GM23338 (cell line): ENCODE results near the gene FHIP1A.

Source experiments
- EZH2 ChIP-seq: fragments of 200-600 bp; sonication (generic); IDR thresholded peaks from one replicate; pipeline ENCODE4 v1.8.0; 2017; ENCODE audit warnings: antibody characterized with exemption, mild to moderate bottlenecking, low read depth; ENCODE audit not compliant: unreplicated experiment
- EZH2phosphoT487 ChIP-seq: fragments of 200-600 bp; sonication (generic); IDR thresholded peaks from one replicate; pipeline ENCODE4 v1.8.1; 2018; ENCODE audit warnings: antibody characterized with exemption; ENCODE audit not compliant: unreplicated experiment
- POLR2AphosphoS5 ChIP-seq: IDR thresholded peaks from 2 replicates; pipeline ENCODE4 v1.6.1; 2016; ENCODE audit warnings: antibody characterized with exemption, low read depth
- STAT1 ChIP-seq: IDR thresholded peaks from one replicate; pipeline ENCODE4 v1.6.1; 2016; ENCODE audit warnings: antibody characterized with exemption; ENCODE audit not compliant: unreplicated experiment
- ZNF331 ChIP-seq: fragments of 250-450 bp; sonication (Bioruptor Pico); IDR thresholded peaks from 2 replicates; pipeline ENCODE4 v1.5.0; 2020; ENCODE audit warnings: low read depth, mild to moderate bottlenecking, moderate library complexity
- TF ChIP-seq, protein P1 (sequence below), 2 experiments: fragments of 200-600 bp in 1 of 2; sonication (generic) in 1 of 2; conservative IDR thresholded peaks; 2 replicates each; pipeline versions ENCODE4 v1.5.1 to v1.6.1; 2016 to 2017; ENCODE audit warnings: antibody characterized with exemption in 2 of 2, low read depth in 2 of 2, mild to moderate bottlenecking in 2 of 2, moderate library complexity in 1 of 2
- TF ChIP-seq, protein P2 (sequence below): IDR thresholded peaks from one replicate; pipeline ENCODE4 v1.6.1; 2018; ENCODE audit warnings: antibody characterized with exemption; ENCODE audit not compliant: unreplicated experiment
- TF ChIP-seq, protein P3 (sequence below): IDR thresholded peaks from 2 replicates; pipeline ENCODE4 v1.6.1; 2016; ENCODE audit warnings: antibody characterized with exemption

DNA sequence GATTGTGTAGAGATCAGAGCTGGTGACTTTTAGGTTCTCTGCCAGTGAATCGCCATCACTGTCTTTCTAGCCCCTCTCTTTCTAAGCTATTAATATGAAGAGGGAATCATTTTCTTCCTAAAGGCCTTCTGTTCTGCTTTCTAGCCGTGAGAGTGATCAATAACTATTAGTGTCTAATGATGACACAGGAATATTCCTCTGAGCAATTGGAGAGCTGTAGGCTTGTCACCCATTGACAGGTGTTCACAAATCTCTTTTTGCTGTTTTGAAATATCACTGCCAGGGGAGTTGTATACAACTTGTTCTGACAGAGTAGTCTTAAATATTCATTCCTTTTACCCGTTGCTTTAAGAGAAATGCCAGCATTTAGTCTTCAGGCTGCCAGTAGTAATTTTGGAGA is 13.9 kb downstream of the FHIP1A start:
- TF ChIP-seq, protein P1, sequence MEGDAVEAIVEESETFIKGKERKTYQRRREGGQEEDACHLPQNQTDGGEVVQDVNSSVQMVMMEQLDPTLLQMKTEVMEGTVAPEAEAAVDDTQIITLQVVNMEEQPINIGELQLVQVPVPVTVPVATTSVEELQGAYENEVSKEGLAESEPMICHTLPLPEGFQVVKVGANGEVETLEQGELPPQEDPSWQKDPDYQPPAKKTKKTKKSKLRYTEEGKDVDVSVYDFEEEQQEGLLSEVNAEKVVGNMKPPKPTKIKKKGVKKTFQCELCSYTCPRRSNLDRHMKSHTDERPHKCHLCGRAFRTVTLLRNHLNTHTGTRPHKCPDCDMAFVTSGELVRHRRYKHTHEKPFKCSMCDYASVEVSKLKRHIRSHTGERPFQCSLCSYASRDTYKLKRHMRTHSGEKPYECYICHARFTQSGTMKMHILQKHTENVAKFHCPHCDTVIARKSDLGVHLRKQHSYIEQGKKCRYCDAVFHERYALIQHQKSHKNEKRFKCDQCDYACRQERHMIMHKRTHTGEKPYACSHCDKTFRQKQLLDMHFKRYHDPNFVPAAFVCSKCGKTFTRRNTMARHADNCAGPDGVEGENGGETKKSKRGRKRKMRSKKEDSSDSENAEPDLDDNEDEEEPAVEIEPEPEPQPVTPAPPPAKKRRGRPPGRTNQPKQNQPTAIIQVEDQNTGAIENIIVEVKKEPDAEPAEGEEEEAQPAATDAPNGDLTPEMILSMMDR (conservative IDR thresholded peaks at IDR 0.05; ENCODE audit: low read depth in 2 of 2), result no peak
- TF ChIP-seq, protein P2, sequence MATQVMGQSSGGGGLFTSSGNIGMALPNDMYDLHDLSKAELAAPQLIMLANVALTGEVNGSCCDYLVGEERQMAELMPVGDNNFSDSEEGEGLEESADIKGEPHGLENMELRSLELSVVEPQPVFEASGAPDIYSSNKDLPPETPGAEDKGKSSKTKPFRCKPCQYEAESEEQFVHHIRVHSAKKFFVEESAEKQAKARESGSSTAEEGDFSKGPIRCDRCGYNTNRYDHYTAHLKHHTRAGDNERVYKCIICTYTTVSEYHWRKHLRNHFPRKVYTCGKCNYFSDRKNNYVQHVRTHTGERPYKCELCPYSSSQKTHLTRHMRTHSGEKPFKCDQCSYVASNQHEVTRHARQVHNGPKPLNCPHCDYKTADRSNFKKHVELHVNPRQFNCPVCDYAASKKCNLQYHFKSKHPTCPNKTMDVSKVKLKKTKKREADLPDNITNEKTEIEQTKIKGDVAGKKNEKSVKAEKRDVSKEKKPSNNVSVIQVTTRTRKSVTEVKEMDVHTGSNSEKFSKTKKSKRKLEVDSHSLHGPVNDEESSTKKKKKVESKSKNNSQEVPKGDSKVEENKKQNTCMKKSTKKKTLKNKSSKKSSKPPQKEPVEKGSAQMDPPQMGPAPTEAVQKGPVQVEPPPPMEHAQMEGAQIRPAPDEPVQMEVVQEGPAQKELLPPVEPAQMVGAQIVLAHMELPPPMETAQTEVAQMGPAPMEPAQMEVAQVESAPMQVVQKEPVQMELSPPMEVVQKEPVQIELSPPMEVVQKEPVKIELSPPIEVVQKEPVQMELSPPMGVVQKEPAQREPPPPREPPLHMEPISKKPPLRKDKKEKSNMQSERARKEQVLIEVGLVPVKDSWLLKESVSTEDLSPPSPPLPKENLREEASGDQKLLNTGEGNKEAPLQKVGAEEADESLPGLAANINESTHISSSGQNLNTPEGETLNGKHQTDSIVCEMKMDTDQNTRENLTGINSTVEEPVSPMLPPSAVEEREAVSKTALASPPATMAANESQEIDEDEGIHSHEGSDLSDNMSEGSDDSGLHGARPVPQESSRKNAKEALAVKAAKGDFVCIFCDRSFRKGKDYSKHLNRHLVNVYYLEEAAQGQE, result no peak
- TF ChIP-seq STAT1 (no peak), POLR2AphosphoS5 (no peak), EZH2phosphoT487 (no peak), ZNF331 (CRISPR knock-in tag) (no peak), EZH2 (no peak)
- TF ChIP-seq, protein P3, sequence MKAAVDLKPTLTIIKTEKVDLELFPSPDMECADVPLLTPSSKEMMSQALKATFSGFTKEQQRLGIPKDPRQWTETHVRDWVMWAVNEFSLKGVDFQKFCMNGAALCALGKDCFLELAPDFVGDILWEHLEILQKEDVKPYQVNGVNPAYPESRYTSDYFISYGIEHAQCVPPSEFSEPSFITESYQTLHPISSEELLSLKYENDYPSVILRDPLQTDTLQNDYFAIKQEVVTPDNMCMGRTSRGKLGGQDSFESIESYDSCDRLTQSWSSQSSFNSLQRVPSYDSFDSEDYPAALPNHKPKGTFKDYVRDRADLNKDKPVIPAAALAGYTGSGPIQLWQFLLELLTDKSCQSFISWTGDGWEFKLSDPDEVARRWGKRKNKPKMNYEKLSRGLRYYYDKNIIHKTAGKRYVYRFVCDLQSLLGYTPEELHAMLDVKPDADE, result no peak
